ENCODE results near the gene SLC5A8. TPM values are rescaled to one million over a fixed set of nuclear protein-coding genes. Genes with fewer than 3 reads are reported as not detected.

Gene SLC5A8
- total RNA-seq, 1 donor from 2014 or later: not detected

- ChIA-PET POLR2A (no interaction called here), CTCF (no interaction called here)
- Mint-ChIP-seq H3K9me3 (no peaks in the 10 kb centered on the region), H3K27ac (no peak overlapping the region), H3K27me3 (no peaks in the 10 kb centered on the region), H3K36me3 (ENCODE audit: low read depth) (no peaks in the 10 kb centered on the region), H3K4me3 (no peak overlapping the region), H3K4me1 (no peaks in the 10 kb centered on the region)
- DNase-seq (no peak), ATAC-seq (ENCODE audit: low read depth) (no peak)
- intact Hi-C loops (cut with micrococcal nuclease): no loop called here
- TF ChIP-seq CTCF (IDR thresholded peaks at IDR 0.05): no peak
Measured at GRCh38 chr12:101127521-101128219, 82.4 kb downstream of the SLC5A8 start.

- no peak for TF ChIP-seq CTCF (IDR thresholded peaks at IDR 0.05)
- no peak for DNase-seq
- ATAC-seq (ENCODE audit: low read depth): no peak
- ChIA-PET POLR2A (no interaction called here), CTCF (no interaction called here)
- intact Hi-C loops (cut with micrococcal nuclease): no loop called here
- H3K9me3 Mint-ChIP-seq: peaks cover 7% of the 10 kb centered on the region
- H3K4me1 Mint-ChIP-seq: no peaks in the 10 kb centered on the region
- H3K27ac Mint-ChIP-seq: no peak overlapping the region
- no peak overlapping the region for H3K4me3 Mint-ChIP-seq
- no peaks in the 10 kb centered on the region for H3K36me3 Mint-ChIP-seq (ENCODE audit: low read depth)
- no peaks in the 10 kb centered on the region for H3K27me3 Mint-ChIP-seq
Measured at GRCh38 chr12:101117842-101118241, 92.2 kb downstream of the SLC5A8 start.

- POLR2A ChIA-PET: no interaction called here
- no peaks in the 10 kb centered on the region for H3K36me3 Mint-ChIP-seq (ENCODE audit: low read depth)
- ATAC-seq (ENCODE audit: low read depth) (no peak), DNase-seq (no peak)
- intact Hi-C loops (cut with micrococcal nuclease): no loop called here
- no peak for TF ChIP-seq CTCF (IDR thresholded peaks at IDR 0.05)
- H3K27me3 Mint-ChIP-seq: no peaks in the 10 kb centered on the region
- CTCF ChIA-PET: no interaction called here
- H3K27ac Mint-ChIP-seq: no peak overlapping the region
- H3K4me1 Mint-ChIP-seq: no peaks in the 10 kb centered on the region
- H3K4me3 Mint-ChIP-seq: no peak overlapping the region
- H3K9me3 Mint-ChIP-seq: peaks cover 4% of the 10 kb centered on the region
Measured at GRCh38 chr12:101116911-101117310, 93.1 kb downstream of the SLC5A8 start.

- CTCF ChIA-PET: no interaction called here
- intact Hi-C loops (cut with micrococcal nuclease): no loop called here
- H3K4me3 Mint-ChIP-seq: no peak overlapping the region
Measured at GRCh38 chr12:101115326-101115725, 94.7 kb downstream of the SLC5A8 start.

GRCh38 chr12:101111441-101111840, 98.6 kb downstream of the SLC5A8 start:
- Mint-ChIP-seq H3K4me1 (no peaks in the 10 kb centered on the region), H3K36me3 (ENCODE audit: low read depth) (no peaks in the 10 kb centered on the region), H3K4me3 (no peak overlapping the region), H3K9me3 (no peaks in the 10 kb centered on the region), H3K27me3 (no peaks in the 10 kb centered on the region), H3K27ac (no peak overlapping the region)
- intact Hi-C loops (cut with micrococcal nuclease): no loop called here
- TF ChIP-seq CTCF (IDR thresholded peaks at IDR 0.05): no peak
- ATAC-seq (ENCODE audit: low read depth): no peak
- DNase-seq: no peak
- ChIA-PET POLR2A (no interaction called here), CTCF (no interaction called here)

More at GRCh38 chr12:101115326-101115725, 94.7 kb downstream of the SLC5A8 start:
- POLR2A ChIA-PET: no interaction called here
- no peaks in the 10 kb centered on the region for H3K4me1 Mint-ChIP-seq
- ATAC-seq (ENCODE audit: low read depth) (no peak), DNase-seq (no peak)
- TF ChIP-seq CTCF (IDR thresholded peaks at IDR 0.05): no peak
- no peaks in the 10 kb centered on the region for H3K27me3 Mint-ChIP-seq
- H3K9me3 Mint-ChIP-seq: no peaks in the 10 kb centered on the region
- no peak overlapping the region for H3K27ac Mint-ChIP-seq
- H3K36me3 Mint-ChIP-seq (ENCODE audit: low read depth): no peaks in the 10 kb centered on the region

All from activated B cell treated with CpG ODN at 0.5 μM for 24 hours (primary cell).